ENCODE measurements around the gene SMKR1. TPM values are rescaled to one million over a fixed set of nuclear protein-coding genes. Genes with fewer than 3 reads are reported as not detected.
"Not testable (repeated sequence)": the region's sequence is repeated elsewhere in the genome, so short reads cannot be mapped to it uniquely, and the experiment has no call there.

Gene SMKR1
- total RNA-seq, 1 donor from 2014 or later: 2.0 TPM

GRCh38 chr7:129481376-129481775, 21.0 kb upstream of the SMKR1 start:
- DNase-seq (ENCODE audit: extremely low read depth, low read depth, low spot score): not testable (repeated sequence)

GRCh38 chr7:129482781-129483180, 19.6 kb upstream of the SMKR1 start:
- no peak for DNase-seq (ENCODE audit: extremely low read depth, low read depth, low spot score)

GRCh38 chr7:129489491-129489890, 12.8 kb upstream of the SMKR1 start:
- no peak for DNase-seq (ENCODE audit: extremely low read depth, low read depth, low spot score)

- no peak for DNase-seq (ENCODE audit: extremely low read depth, low read depth, low spot score)
These were observed 9.9 kb upstream of the SMKR1 start for GRCh38 chr7:129492391-129492790.

- no peak for DNase-seq (ENCODE audit: extremely low read depth, low read depth, low spot score)
These were observed 8.8 kb upstream of the SMKR1 start for GRCh38 chr7:129493555-129493954.

GRCh38 chr7:129494041-129494440, 8.3 kb upstream of the SMKR1 start:
- DNase-seq (ENCODE audit: extremely low read depth, low read depth, low spot score): no peak

- no peak for DNase-seq (ENCODE audit: extremely low read depth, low read depth, low spot score)
These were observed 6.3 kb upstream of the SMKR1 start for GRCh38 chr7:129495987-129496386.

- DNase-seq (ENCODE audit: extremely low read depth, low read depth, low spot score): no peak
These were observed 5.7 kb upstream of the SMKR1 start for GRCh38 chr7:129496653-129497052.

GRCh38 chr7:129497156-129497555, 5.2 kb upstream of the SMKR1 start:
- DNase-seq (ENCODE audit: extremely low read depth, low read depth, low spot score): no peak

- no peak for DNase-seq (ENCODE audit: extremely low read depth, low read depth, low spot score)
These were observed 4.3 kb upstream of the SMKR1 start for GRCh38 chr7:129498021-129498420.

GRCh38 chr7:129499999-129500398, 2.3 kb upstream of the SMKR1 start:
- no peak for DNase-seq (ENCODE audit: extremely low read depth, low read depth, low spot score)

- no peak for DNase-seq (ENCODE audit: extremely low read depth, low read depth, low spot score)
These were observed 666 bp downstream of the SMKR1 start for GRCh38 chr7:129502708-129503685.

- DNase-seq (ENCODE audit: extremely low read depth, low read depth, low spot score): no peak
These were observed 1.4 kb downstream of the SMKR1 start for GRCh38 chr7:129503725-129504124.

- DNase-seq (ENCODE audit: extremely low read depth, low read depth, low spot score): no peak
These were observed 9.9 kb downstream of the SMKR1 start for GRCh38 chr7:129512192-129512591.

GRCh38 chr7:129513546-129513945, 11.2 kb downstream of the SMKR1 start:
- DNase-seq (ENCODE audit: extremely low read depth, low read depth, low spot score): no peak

GRCh38 chr7:129514683-129515082, 12.4 kb downstream of the SMKR1 start:
- no peak for DNase-seq (ENCODE audit: extremely low read depth, low read depth, low spot score)

- DNase-seq (ENCODE audit: extremely low read depth, low read depth, low spot score): no peak
These were observed 13.1 kb downstream of the SMKR1 start for GRCh38 chr7:129515381-129515780.

GRCh38 chr7:129517931-129518330, 15.6 kb downstream of the SMKR1 start:
- DNase-seq (ENCODE audit: extremely low read depth, low read depth, low spot score): no peak

- no peak for DNase-seq (ENCODE audit: extremely low read depth, low read depth, low spot score)
These were observed 17.1 kb downstream of the SMKR1 start for GRCh38 chr7:129519464-129519863.

- no peak for DNase-seq (ENCODE audit: extremely low read depth, low read depth, low spot score)
These were observed 20.0 kb downstream of the SMKR1 start for GRCh38 chr7:129522088-129522970.

- no peak for DNase-seq (ENCODE audit: extremely low read depth, low read depth, low spot score)
These were observed 20.6 kb downstream of the SMKR1 start for GRCh38 chr7:129522971-129523340.

- no peak for DNase-seq (ENCODE audit: extremely low read depth, low read depth, low spot score)
These were observed 21.6 kb downstream of the SMKR1 start for GRCh38 chr7:129523924-129524323.

Measured in glomerular endothelial cell (primary cell).